ENCODE data around the gene SORCS2.
"Not testable (repeated sequence)": the region's sequence is repeated elsewhere in the genome, so short reads cannot be mapped to it uniquely, and the experiment has no call there.

Gene SORCS2

DNA sequence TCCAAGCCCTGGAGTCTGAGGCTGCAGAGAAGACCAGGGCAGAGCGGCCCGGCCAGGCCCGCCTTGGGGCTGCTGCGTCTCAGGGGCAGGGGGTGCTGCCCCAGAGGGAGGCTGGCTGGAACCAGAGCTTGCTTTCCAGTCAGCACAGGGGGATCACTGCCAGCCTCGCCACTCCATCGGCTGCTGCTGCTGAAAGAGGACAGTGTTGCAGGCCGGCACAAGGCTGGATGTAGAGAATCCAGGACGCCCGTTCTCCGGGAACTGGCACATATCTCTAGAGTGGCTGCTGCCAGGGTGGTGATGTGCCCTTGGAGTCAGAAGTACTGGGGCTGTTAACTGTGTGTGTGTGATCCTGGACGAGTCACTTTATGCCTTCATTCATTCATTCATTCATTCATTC is 31.9 kb upstream of the SORCS2 start:
- DNase-seq (ENCODE audit: low read depth in 2 of 2) = no peak

DNA sequence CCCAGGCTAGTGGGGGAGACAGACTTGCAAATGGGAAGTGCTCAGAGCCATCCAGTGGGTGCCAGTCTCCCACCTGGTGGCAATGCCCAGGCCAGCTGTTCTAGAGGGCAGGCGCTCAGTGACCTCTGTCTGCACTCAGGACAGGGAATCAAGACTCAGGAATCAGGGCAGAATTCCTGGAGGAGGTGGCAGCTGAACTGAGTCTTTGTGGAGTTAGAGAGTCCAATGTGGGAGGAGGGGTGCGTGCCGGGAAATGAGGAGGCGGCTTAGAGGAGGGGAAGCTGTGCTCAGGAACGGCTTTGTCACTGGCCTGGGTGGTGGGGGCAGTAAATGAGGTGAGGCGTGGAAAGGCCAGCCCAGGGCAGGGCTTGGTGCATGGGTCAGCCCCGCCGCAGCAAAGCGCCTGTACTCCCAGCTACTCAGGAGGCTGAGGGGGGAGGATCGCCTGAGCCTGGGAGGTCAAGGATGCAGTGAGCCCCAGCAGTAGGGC is 31.3 kb upstream of the SORCS2 start:
- DNase-seq (ENCODE audit: low read depth in 2 of 2) = no peak

DNA sequence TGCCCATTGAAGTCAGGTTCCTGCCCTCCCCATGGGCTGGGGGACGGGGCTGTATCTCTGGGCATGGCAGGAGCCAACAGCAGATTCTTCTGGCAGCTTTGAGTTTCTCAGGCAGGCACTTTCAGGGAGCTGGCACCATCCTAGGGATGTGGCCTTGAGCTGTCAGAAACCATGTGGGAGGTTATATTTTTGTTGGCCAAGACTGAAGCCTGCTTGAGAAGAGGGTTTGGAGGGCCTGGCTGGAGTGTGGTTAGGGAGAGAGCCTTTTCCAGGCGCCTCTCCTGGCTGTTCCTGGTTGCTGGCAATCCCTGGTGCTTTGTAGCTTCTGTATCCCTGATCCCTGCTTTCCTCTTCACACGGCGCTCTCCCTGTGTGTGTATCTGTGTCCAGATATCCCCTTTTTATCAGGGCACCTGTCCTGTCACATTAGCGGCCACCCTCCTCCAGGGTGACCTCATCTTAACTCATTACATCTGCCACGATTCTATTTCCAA is 30.6 kb upstream of the SORCS2 start:
- no peak for DNase-seq (ENCODE audit: low read depth in 2 of 2)

DNA sequence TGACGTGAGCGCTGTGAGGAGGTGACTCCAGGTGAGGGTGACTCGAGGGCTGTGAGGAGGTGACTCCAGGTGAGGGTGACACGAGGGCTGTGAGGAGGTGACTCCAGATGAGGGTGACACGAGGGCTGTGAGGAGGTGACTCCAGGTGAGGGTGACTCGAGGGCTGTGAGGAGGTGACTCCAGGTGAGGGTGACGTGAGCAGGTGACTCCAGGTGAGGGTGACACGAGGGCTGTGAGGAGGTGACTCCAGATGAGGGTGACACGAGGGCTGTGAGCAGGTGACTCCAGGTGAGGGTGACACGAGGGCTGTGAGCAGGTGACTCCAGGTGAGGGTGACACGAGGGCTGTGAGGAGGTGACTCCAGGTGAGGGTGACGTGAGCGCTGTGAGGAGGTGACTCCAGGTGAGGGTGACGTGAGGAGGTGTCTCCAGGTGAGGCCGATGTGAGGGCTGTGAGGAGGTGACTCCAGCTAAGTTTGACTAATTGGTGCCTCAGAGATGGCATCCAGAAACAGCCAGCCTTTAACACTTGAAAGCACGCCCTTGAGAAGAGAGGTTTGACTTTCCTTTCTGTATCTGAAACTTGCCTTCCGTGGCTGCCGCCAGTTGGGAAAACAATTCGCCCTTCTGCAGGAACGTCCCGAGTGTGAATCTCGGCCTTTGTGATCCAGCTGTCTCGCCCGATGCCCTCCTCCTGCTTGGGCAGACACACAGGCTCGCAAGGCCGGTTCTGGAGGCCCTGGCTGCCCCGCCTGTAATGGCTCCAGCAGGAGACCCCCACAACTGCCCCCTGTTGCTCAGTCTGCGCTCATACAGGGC is 27.1 kb upstream of the SORCS2 start:
- DNase-seq (ENCODE audit: low read depth in 2 of 2) = not testable (repeated sequence)

DNA sequence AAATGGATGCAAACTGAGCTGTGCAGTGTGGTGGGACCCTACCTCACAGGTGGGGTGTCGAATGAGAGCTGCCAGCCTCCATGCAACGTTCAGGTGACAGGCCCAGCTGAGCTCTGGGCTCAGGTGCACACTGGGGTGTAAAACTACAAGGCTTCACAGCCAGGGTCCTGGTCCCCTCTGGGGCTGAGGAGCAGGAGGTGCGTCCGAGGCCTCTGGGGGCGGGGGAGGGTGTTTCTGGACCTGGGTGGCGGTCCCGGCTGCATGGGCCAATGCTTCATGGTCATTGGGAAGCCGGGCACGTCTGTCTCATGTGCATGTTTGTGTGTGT is 26.5 kb upstream of the SORCS2 start:
- no peak for DNase-seq (ENCODE audit: low read depth in 2 of 2)

DNA sequence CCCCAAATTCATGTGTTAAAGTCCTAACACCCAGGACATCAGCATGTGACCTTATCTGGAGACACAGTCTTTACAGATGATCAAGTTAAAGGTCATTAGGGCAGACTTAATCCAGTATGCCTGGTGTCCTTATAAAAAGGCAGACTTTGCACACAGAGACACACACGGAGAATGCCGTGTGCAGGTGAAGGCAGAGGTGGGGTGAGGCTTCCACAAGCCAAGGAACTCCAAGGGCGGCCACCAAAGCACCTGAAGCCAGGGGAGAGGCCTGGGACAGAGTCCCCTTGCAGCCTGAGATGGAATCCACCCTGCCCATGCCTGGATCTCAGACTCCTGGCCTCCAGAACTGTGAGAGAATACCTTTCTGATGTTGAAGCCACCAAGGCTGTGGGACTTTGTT is 26.1 kb upstream of the SORCS2 start:
- no peak for DNase-seq (ENCODE audit: low read depth in 2 of 2)

DNA sequence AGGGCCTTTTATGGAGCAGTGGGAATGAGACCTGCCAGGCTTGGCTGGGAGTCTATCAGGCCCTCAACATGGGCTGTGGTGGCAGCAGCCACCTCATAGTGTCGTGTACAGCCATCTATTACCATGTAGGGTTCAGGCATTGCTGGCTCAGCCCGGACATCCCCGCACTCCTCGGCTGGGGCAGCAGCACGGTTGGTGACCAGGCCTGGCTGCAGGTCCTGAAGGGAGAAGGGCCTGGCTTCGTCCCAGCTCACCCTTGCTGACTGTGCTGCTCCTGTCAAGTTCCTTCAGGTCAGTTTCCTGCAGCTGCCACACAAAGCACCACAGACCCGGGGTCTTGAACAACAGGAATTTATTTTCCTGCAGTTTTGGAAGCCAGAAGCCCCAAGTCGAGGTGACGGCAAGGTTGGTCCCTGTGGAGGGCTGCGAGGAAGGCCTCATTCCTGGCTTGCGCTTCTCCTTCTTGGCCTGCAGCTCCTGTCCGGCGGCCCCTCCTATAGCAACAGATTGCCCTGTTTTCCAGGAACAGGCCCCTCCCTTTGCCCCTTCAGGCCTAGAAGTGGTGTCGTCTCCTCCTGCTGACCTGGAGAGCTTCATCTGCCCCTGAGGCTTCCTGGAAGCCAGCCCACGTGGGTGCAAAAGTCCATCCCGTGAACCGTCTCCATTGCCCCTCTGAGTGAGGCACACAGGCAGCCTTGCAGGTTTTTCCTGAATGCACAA is 25.2 kb upstream of the SORCS2 start:
- DNase-seq (ENCODE audit: low read depth in 2 of 2) = no peak

DNA sequence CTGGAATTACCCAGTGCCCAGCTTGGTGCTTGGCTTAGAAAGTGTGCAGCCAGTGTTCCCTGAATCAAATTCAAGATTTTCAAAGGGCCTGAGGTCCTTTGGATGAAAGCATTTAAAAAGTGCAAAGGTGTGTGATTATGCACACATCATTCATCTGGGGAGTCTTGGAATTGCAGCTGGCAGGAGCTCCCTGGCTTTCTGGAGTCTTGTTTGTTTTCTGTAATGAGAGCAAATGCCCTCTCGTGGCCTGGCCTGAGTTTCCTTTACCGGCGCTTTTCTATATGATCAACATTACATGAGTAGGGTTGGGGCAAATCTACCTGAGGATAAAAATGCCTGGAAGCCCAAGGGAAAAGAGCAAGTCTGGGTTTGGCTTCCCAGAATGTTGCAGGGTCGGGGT is 24.6 kb upstream of the SORCS2 start:
- no peak for DNase-seq (ENCODE audit: low read depth in 2 of 2)

DNA sequence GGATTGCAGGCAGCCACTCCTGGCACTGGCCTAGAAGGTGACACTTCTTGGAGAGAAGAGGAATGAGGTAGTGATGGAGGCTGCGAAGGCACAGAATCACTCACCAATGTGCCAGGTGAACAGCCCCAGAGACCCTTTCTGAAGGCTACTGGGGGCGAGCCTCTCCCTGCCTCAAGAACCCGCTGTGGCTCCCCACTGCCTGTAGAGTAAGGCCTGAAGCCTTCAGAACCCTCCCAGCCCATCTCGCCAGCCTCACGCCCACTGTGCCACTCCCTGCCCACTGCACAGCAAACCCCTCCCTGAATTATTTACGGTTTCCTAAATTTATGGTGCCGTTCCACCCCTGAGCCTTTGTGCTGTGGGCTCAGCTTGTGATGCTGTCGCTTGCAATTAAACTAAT is 24.2 kb upstream of the SORCS2 start:
- no peak for DNase-seq (ENCODE audit: low read depth in 2 of 2)

DNA sequence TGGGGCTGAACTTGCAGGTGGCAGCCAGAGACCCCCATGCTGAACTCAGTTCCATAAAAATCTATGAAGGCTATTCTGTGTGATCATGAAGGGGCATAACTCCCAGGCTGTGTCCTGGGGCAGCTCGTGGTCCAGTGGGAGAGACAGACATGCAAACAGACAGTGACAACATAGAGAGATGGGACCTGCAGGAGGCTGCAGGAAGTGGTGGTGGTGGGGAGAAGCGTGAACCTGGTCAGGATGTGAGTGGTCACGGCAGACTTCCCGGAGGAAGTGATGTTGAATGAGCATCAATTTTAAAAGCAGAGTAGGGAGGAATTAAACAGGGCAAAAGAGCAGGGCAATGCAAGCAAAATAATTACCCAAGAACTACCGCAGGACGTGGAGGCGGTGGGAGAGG is 23.2 kb upstream of the SORCS2 start:
- no peak for DNase-seq (ENCODE audit: low read depth in 2 of 2)

DNA sequence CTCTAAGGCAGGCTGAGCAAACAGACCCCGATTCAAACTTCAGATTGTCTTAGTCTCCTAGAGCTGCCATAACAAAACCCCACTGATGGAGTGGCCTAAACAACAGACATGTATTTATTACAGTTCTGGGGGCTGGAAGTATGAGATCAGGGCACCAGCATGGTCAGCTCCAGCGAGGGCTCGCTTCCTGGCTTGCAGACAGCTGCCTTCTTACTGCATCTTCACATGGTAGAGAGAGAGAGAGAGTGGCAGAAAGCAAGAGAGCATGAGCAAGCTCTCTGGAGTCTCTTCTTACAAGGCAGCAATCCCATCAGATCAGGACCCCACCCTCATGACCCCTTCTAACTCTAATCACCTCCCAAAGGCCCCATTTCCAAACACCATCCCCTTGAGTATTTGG is 22.3 kb upstream of the SORCS2 start:
- DNase-seq (ENCODE audit: low read depth in 2 of 2) = no peak

DNA sequence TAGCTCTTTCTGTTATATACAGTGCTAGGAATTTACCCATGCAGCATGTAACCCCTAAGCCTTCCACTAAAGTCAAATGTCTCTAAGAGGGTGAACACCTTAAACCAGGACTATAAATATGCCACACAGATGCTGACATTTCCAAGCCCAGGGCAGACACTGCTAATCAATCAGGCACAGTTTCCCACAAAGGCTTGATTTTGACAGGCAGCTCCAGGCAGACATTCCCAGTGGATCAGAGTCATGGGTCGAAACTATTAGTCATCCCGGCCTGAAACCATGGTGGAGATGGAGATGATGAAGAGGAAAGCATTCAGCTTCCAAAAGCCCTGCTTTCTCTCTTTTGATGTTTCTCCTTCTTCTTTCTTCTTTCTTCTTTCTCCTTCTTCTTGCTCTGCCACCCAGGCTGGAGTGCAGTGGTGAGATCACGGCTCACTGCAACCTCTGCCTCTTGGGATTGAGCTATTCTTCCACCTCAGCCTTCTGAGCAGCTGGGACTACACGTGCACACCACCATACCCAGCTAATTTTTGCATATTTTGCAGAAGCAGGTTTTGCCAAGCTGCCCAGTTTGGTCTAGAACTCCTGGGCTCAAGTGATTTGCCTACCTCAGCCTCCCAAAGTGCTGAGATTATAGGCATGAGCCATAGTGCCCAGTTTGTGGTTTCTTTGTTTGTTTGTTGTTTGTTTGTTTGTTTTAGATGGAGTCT is 21.0 kb upstream of the SORCS2 start:
- no peak for DNase-seq (ENCODE audit: low read depth in 2 of 2)

DNA sequence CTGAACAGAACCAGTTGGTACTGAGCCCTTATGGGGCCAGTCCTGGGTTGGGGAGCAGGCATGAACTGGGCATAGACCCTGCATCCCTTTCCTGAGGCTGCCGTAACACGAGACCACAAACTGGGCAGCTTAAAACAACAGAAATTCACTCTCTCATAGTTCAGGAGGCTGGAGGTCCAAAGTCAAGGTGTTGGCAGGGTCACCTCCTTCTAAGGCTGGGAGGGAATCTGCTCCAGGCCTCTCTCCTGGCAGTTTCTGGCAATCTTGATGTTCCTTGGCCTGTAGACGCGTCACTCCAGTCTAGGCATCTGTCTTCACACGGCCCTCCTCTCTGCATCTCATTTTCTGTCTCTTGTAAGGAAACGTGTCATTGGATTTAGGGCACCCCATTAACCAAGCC is 19.8 kb upstream of the SORCS2 start:
- DNase-seq (ENCODE audit: low read depth in 2 of 2) = no peak

DNA sequence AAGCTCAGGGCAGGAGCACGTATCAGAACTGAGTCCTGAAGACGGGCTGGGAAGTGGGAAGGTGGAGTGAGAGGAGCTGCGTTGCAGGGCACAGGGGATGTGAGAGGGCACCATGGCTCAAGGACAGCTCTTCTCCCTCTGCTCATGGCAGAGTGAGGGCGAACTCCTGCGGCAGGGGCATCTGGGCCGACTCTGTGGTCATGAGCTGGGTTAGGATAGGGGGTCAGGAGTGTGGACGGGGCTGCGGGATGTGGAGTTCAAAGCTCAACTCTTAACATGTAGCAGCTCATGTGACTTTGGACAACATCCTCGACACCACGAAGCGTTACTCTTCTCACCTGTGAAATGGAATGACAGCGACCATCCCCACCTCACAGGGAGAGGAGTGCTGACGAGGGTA is 19.4 kb upstream of the SORCS2 start:
- no peak for DNase-seq (ENCODE audit: low read depth in 2 of 2)

DNA sequence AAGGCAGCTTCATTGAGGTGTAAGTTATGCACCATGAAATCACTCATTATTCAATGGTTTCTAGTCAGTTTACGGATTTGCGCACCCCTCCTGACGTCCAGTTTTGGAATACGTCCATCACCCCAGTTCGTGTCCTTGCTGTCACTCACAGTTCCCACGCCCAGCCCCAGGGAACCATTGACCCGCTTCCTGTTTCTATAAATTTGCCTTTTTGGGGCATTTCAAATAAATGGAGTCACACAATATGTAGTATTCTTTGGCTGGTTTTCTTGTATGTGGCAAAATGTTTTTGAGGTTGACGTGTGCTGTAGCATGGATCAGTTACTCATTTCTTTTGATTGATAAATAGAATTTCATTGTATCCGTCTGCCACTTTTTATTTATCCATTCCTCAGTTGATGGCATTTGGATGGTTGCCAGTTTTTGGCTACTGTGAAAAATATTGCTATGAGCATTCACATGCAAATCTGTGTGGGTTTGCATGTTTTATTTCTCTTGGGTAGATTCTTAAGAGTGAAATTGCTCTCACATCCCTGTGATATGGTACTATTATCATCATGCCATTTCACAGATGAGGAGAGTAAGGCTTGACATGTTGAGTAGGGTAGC is 18.4 kb upstream of the SORCS2 start:
- DNase-seq (ENCODE audit: low read depth in 2 of 2) = no peak

DNA sequence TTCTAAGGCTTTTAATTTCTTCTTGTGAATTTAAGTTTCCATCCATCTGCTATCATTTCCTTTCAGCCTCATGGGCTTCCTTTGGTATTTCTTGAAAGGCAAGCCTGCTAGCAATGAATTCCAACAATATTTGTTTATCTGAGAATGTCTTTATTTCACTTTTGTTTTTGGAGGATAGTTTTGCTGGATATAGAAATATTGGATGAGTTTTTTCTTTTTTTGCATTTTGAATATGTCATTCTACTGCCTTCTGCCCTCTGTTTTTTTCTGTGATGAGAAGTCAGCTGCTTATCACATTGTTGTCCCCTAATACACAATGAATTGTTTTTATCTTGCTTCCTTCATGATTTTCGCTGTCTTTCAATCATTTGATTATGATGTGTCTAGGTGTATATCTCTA is 13.2 kb upstream of the SORCS2 start:
- no peak for DNase-seq (ENCODE audit: low read depth in 2 of 2)

DNA sequence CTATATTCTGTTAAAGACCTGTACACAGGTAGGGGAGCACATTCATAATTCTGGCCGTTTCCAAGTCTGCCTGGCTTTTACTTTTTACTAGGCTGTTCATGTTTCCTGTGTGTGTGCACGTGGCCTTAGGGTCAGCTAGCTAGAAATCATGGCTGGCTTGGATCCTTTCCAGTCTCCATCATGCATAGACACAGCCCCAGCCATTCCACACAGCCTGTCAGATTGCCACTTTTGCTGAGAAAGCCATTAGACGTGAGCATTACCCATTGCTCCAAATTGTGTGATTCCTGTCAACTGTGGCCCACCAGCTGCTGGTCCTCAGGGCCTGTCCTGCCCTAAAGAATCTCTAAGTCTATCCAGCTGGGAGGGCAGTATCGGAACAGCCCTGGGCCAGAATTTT is 11.4 kb upstream of the SORCS2 start:
- no peak for DNase-seq (ENCODE audit: low read depth in 2 of 2)

DNA sequence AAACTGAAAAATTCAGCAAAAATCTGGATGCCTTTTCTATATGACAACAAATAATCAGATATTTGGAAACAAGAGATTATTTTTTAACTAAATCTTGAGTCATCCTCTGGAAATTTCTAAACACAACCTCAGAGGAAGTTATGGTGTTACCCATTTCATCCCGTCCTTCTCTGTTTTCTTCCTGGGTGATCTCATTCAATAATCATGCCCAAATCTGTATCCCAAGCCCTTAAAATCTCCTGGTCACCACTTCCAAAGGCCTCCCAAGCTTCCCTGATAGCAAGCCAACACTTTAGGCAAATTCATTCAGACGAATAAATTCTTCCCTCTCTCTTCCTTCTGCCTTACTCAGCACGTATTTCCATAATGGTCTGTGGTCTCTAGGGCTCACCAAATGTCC is 9.7 kb upstream of the SORCS2 start:
- DNase-seq (ENCODE audit: low read depth in 2 of 2) = no peak

DNA sequence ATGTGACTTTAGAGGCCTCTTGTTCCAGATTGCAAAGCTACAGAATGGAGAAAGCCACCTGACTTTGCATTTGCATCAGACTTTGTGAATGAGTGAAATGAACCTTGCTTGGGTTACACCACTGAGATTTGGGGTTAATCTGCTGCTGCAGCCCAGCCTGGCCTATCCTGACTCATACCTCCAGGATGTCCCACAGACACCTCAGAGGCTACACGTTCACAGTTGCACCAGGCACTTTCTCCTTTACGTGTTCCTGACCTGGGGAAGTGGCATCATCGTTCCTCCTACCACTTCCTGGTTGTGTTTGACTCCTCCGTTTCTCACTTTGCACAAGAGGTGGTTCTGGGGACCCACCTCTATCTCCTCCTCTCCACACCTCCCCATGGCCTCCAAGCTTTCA is 9.2 kb upstream of the SORCS2 start:
- no peak for DNase-seq (ENCODE audit: low read depth in 2 of 2)

DNA sequence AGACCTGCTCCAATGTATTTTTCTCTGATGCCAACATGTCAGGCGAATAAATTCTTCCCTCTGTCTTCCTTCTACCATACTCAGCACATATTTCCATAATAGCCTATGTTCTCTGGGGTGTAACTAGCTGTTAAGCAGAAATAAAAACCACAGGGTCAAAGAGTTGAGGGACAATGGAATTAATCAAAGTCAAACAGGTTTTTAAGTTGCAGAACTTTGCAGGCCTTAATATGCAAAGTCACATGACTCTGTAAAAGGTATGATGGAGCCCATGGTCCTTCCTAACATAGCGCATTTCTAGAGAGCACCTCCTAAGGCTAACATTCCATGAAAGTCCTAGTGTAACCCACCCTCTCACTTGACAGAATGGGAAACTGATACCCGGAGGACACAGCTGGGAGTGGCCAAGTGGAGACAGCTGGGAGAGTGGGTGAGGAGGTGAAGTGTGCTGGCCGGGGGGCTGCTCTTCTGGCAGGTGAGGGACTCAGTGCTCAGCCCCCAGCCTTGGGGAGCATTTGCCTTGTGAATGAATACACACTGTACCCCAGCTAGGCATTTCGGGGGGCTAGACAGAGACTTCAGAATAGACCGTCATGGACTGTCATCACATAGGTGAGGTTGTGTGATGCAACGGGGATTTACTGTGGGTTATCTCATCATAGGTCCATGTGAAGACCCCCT is 8.4 kb upstream of the SORCS2 start:
- DNase-seq (ENCODE audit: low read depth in 2 of 2) = no peak

DNA sequence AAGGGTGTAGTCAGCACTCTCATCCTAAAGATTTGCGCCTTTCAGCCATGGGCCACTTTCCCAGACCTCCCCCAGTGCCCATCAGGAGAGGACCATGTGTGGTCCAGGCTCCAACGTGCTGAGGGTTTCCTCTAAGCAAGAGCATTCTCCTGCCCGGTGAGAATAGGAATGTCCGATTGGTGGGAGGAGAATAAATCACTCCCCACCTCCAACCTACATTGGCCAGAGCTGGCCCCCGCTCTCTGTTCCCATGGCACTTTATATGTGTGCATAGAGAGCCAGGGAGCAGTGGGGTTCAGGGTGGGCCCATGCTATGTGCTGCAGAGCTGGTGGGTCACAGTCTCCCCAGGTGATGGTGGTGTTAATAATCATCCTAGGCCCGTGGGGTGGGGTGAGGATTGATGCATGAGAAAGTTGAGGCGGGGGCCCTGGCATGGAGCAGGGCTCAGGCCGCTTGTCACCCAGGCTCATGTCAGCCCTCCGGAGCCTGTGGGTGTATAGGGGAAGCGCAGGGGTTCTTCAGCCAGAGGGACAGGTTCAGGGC is 6.8 kb upstream of the SORCS2 start:
- no peak for DNase-seq (ENCODE audit: low read depth in 2 of 2)
